Measurements from ENCODE around the gene MMP24OS. TPM values are rescaled to one million over a fixed set of nuclear protein-coding genes. Genes with fewer than 3 reads are reported as not detected.

Gene MMP24OS
- total RNA-seq, 1 donor from 2014 or later: 47.9 TPM

DNA sequence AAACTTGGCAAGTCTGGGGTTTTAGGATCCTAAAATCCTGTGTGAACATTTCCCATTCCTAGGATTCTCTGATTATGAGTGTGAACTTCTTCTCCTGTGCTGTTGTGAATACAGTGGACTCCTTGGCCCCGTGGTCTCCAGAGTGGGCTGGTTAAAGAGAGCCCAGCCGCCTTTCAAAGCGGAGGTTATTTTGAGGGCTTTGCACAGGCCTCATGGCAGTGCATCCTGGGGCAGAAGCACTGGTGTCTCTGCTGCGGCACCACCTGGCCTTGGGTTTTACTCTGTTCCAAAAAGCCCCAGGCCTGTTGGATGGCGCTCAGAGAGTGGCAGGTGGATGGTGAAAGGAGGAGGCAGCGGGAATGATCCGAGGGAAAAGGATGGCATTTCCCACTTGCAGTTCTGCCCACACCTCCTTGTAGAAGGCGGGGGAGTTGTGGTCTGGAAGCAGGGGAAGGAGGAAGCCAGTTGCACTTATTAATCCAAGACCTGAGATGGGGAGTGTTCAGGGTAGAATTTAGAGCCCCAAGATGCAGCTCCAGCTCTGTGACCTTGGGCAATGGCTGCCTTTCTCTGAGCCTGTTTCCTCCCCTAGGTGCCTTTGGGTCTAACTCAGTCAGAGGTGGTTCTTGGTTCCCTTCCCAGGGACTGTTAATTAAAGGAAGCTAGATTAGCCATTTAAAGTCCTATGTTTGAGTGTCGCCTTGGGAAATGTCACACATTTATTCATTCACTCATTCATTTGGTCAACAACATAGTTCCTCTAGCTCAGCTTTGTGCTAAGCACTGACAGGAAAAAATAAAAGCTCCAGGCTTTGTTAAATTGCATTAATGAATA lies 29.1 kb downstream of the MMP24OS start:
- intact Hi-C loops (cut with micrococcal nuclease): no loop called here
- TF ChIP-seq, protein P1, sequence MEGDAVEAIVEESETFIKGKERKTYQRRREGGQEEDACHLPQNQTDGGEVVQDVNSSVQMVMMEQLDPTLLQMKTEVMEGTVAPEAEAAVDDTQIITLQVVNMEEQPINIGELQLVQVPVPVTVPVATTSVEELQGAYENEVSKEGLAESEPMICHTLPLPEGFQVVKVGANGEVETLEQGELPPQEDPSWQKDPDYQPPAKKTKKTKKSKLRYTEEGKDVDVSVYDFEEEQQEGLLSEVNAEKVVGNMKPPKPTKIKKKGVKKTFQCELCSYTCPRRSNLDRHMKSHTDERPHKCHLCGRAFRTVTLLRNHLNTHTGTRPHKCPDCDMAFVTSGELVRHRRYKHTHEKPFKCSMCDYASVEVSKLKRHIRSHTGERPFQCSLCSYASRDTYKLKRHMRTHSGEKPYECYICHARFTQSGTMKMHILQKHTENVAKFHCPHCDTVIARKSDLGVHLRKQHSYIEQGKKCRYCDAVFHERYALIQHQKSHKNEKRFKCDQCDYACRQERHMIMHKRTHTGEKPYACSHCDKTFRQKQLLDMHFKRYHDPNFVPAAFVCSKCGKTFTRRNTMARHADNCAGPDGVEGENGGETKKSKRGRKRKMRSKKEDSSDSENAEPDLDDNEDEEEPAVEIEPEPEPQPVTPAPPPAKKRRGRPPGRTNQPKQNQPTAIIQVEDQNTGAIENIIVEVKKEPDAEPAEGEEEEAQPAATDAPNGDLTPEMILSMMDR (IDR thresholded peaks at IDR 0.05): no peak
- H3K36me3 Mint-ChIP-seq (ENCODE audit: low read depth): no peaks in the 10 kb centered on the region
- no peak overlapping the region for H3K4me3 Mint-ChIP-seq
- no peak for ATAC-seq (ENCODE audit: low read depth)
- no peaks in the 10 kb centered on the region for H3K9me3 Mint-ChIP-seq
- ChIA-PET POLR2A (interaction anchor here (0.7 kb wide), 1 partner anchor 116 kb away, joined by 10 read pairs; no protein-coding TSS in a partner anchor), CTCF (no interaction called here)
- H3K27ac Mint-ChIP-seq: no peak overlapping the region
- no peak for DNase-seq
- H3K4me1 Mint-ChIP-seq: peaks cover 23% of the 10 kb centered on the region
- no peaks in the 10 kb centered on the region for H3K27me3 Mint-ChIP-seq

DNA sequence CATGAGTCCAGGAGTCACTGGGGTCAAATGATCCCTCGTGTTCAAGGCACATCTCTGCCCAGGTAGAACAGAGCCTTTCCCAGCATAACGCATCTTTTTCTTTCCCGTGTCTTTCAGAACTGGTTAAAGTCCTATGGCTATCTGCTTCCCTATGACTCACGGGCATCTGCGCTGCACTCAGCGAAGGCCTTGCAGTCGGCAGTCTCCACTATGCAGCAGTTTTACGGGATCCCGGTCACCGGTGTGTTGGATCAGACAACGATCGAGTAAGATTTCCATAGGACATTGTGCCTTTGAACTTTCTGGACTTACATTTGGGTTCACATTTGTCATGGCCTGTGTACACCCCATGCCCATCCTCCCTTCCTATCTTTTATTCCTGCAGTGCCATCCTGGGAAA lies 31.2 kb downstream of the MMP24OS start:
- no peaks in the 10 kb centered on the region for H3K9me3 Mint-ChIP-seq
- no peaks in the 10 kb centered on the region for H3K27me3 Mint-ChIP-seq
- intact Hi-C loops (cut with micrococcal nuclease): no loop called here
- H3K27ac Mint-ChIP-seq: no peak overlapping the region
- H3K4me1 Mint-ChIP-seq: peaks cover 15% of the 10 kb centered on the region
- H3K36me3 Mint-ChIP-seq (ENCODE audit: low read depth): no peaks in the 10 kb centered on the region
- DNase-seq (no peak), ATAC-seq (ENCODE audit: low read depth) (no peak)
- TF ChIP-seq, protein P1 (IDR thresholded peaks at IDR 0.05): no peak
- no peak overlapping the region for H3K4me3 Mint-ChIP-seq
- POLR2A ChIA-PET: no interaction called here
- CTCF ChIA-PET: no interaction called here

DNA sequence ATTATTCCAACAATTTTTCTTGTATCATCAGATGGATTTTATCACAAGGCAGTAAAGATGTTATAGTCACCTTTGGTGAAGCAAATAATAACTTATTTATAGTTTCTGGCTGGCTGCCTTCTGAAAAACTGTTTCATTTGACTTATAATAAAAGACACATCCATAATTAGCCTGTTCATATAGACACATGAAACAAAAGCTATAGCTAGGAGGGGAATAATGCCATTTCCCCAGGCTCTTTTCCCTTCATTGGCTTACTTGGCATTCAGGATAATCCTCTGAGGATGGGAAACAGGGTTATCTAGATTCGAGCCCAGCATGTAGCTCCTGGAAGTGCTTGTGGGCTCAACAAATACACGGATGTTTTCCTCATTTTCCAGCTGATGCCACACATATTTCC lies 33.9 kb downstream of the MMP24OS start:
- POLR2A ChIA-PET: no interaction called here
- DNase-seq (no peak), ATAC-seq (ENCODE audit: low read depth) (no peak)
- Mint-ChIP-seq H3K9me3 (no peaks in the 10 kb centered on the region), H3K36me3 (ENCODE audit: low read depth) (no peaks in the 10 kb centered on the region), H3K27ac (no peak overlapping the region), H3K4me1 (no peaks in the 10 kb centered on the region), H3K4me3 (no peak overlapping the region), H3K27me3 (peaks cover 4% of the 10 kb centered on the region)
- CTCF ChIA-PET: no interaction called here
- TF ChIP-seq, protein P1 (IDR thresholded peaks at IDR 0.05): no peak
- intact Hi-C loops (cut with micrococcal nuclease): no loop called here

GRCh38 chr20:35243317-35243716 lies 34.6 kb downstream of the MMP24OS start:
- no peaks in the 10 kb centered on the region for H3K4me1 Mint-ChIP-seq
- POLR2A ChIA-PET: no interaction called here
- H3K36me3 Mint-ChIP-seq (ENCODE audit: low read depth): no peaks in the 10 kb centered on the region
- CTCF ChIA-PET: no interaction called here
- intact Hi-C loops (cut with micrococcal nuclease): no loop called here
- TF ChIP-seq, protein P1 (IDR thresholded peaks at IDR 0.05): no peak
- ATAC-seq (ENCODE audit: low read depth) (no peak), DNase-seq (no peak)
- no peak overlapping the region for H3K4me3 Mint-ChIP-seq
- peaks cover 4% of the 10 kb centered on the region for H3K27me3 Mint-ChIP-seq
- no peaks in the 10 kb centered on the region for H3K9me3 Mint-ChIP-seq
- no peak overlapping the region for H3K27ac Mint-ChIP-seq

GRCh38 chr20:35240811-35241293 lies 37.1 kb downstream of the MMP24OS start:
- H3K27ac Mint-ChIP-seq: no peak overlapping the region

More at GRCh38 chr20:35240811-35241293, 37.1 kb downstream of the MMP24OS start:
- CTCF ChIA-PET: no interaction called here
- no peaks in the 10 kb centered on the region for H3K4me1 Mint-ChIP-seq
- H3K4me3 Mint-ChIP-seq: no peak overlapping the region
- intact Hi-C loops (cut with micrococcal nuclease): no loop called here
- H3K9me3 Mint-ChIP-seq: no peaks in the 10 kb centered on the region
- H3K36me3 Mint-ChIP-seq (ENCODE audit: low read depth): peaks cover 6% of the 10 kb centered on the region
- POLR2A ChIA-PET: interaction anchor here (0.6 kb wide), 1 partner anchor 211 kb away, joined by 4 read pairs; no protein-coding TSS in a partner anchor
- TF ChIP-seq, protein P1 (IDR thresholded peaks at IDR 0.05): no peak
- peaks cover 4% of the 10 kb centered on the region for H3K27me3 Mint-ChIP-seq
- DNase-seq: no peak
- no peak for ATAC-seq (ENCODE audit: low read depth)
